ENCODE measurements around the gene ZNF423. TPM values are rescaled to one million over a fixed set of nuclear protein-coding genes. Genes with fewer than 3 reads are reported as not detected.

Gene ZNF423
- total RNA-seq, 4 donors from 2014 or later, result 4.1 to 20.2 (median 10.3) TPM

DNA sequence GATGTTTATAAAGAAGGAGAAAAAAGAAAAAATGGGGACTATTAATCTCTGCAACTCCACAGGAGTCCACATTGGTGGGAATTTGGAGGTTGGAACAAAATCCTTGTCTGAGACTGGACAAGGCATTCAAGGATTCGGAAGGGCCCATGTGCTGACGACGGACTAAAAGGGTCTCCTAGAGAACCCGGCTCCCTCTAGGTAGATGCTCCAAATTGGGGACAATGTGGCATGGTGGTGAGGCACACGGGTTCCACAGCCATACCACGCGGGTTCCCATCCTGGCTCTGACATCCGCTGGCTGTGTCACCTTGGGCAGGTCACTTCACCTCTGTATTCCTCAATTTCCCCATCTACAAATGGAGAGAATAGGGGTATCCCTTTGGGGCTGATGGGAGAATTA lies 254.9 kb downstream of the ZNF423 start:
- TF ChIP-seq, protein P1, sequence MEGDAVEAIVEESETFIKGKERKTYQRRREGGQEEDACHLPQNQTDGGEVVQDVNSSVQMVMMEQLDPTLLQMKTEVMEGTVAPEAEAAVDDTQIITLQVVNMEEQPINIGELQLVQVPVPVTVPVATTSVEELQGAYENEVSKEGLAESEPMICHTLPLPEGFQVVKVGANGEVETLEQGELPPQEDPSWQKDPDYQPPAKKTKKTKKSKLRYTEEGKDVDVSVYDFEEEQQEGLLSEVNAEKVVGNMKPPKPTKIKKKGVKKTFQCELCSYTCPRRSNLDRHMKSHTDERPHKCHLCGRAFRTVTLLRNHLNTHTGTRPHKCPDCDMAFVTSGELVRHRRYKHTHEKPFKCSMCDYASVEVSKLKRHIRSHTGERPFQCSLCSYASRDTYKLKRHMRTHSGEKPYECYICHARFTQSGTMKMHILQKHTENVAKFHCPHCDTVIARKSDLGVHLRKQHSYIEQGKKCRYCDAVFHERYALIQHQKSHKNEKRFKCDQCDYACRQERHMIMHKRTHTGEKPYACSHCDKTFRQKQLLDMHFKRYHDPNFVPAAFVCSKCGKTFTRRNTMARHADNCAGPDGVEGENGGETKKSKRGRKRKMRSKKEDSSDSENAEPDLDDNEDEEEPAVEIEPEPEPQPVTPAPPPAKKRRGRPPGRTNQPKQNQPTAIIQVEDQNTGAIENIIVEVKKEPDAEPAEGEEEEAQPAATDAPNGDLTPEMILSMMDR (IDR thresholded peaks at IDR 0.05; ENCODE audit: low read depth), result no peak

- TF ChIP-seq, protein P1 (IDR thresholded peaks at IDR 0.05; ENCODE audit: low read depth), result no peak
Observed at GRCh38 chr16:49600536-49600935, 255.4 kb downstream of the ZNF423 start.

DNA sequence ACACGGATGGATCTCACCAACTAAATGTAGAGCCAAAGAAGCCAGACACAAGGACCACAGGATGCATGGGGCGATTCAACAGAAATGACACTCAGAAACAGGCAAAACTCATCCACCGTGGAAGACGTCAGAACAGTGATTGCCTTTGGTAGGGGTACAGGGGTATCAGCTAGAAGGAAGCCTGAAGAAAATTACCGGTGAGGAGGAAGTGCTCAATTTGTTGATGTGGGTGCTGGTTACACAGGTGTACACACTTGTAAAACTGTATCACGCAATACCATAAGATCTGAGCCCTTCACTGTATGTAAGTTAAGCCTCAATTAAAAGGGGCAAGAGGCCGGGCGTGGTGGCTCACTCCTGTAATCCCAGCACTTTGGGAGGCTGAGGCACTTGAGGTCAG lies 256.2 kb downstream of the ZNF423 start:
- TF ChIP-seq, protein P1 (IDR thresholded peaks at IDR 0.05; ENCODE audit: low read depth), result no peak

GRCh38 chr16:49599281-49599680 lies 256.6 kb downstream of the ZNF423 start:
- TF ChIP-seq, protein P1 (IDR thresholded peaks at IDR 0.05; ENCODE audit: low read depth), result no peak

- TF ChIP-seq, protein P1 (IDR thresholded peaks at IDR 0.05; ENCODE audit: low read depth), result no peak
Observed at GRCh38 chr16:49598383-49599170, 257.3 kb downstream of the ZNF423 start.

DNA sequence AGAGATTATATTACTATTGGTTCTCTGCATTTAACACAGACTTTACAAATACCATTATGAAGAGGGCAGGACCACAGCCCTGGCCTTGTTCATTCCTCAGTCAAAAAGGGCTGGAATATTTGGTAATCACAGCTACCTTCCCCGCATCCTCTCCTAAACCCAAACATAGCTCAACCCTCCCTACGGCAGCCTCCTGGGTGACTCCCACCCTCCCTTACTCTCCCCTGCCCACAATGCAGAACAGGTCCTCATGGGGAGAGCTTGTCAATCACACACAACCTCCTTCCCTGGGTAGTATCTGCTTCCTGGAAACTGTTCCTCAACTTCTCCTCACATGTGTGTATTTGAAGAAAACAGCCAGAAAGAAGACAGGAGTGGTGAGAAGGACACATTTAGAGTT lies 258.1 kb downstream of the ZNF423 start:
- TF ChIP-seq, protein P1 (IDR thresholded peaks at IDR 0.05; ENCODE audit: low read depth), result no peak

DNA sequence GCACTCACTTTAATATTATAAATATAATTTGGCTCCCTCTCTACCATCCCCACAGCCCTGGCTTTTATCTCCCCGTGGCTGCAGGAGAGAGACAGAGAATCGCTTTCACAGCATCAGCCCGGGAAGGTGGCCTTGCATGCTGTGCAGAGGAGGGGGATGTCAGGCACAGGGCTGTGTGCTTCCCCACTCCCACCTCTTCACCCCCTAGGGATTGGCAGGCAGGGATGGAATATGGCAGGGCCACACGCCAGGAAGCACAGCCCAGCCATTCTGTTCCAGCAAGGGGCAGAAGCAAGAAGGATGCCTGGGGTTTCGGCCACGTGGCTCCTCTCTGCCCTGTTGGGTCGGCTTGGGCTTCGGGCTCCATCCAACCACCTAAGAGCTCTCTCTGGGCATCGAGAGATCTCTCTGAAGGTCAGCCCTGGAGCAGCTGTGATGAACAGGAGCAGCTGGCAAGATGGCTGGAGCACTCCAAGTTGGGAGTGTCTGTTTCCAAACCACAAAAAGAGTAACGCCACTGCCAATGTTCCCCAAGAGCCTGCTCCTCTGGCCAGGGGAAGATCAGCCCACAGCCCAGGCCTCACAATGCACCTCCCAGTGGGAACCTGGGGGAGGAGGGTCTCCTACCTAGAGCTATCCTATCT lies 259.1 kb downstream of the ZNF423 start:
- TF ChIP-seq, protein P1 (IDR thresholded peaks at IDR 0.05; ENCODE audit: low read depth), result no peak

Measured in subcutaneous adipose tissue (tissue), 4 donors.